IMR-90 (cell line): ENCODE results near the gene KLF11. TPM values are rescaled to one million over a fixed set of nuclear protein-coding genes. Genes with fewer than 3 reads are reported as not detected.
A peak's percentile ranks its signal among the peaks of the same experiment; 100 is the strongest.

Experiments used
- ATAC-seq: fragments of 200-7000 bp; cut with Tn5 transposase; 2 replicates; pipeline ENCODE4 v1.9.1; 2020; ENCODE audit warnings: low read depth, mild to moderate bottlenecking, moderate library complexity
- BruUV-seq: library from RNA; stranded (reverse); fragments of 400-500 nt; replicated peaks from 2 replicates; lab custom pipeline; 2021; lab: Mats Ljungman, UMichigan
- CTCF ChIA-PET: fragments of 300-600 bp; formaldehyde crosslinking; extraction: SDS; loops from one replicate; lab custom pipeline; 2021; ENCODE audit warnings: antibody characterized with exemption; lab: Yijun Ruan, JAX
- POLR2A ChIA-PET: fragments of 300-600 bp; sonication (Branson Sonifier 250); formaldehyde crosslinking; loops from one replicate; lab custom pipeline; 2022; ENCODE audit warnings: antibody characterized with exemption; ENCODE audit not compliant: unreplicated experiment; lab: Charles Lee
- DNase-seq: peaks from one replicate; pipeline ENCODE4 v3.0.0; 2013
- H2AFZ ChIP-seq: replicated peaks from 2 replicates; pipeline ENCODE3; 2013; ENCODE audit warnings: low read length, mild to moderate bottlenecking; ENCODE audit not compliant: poor library complexity
- H2AK5ac ChIP-seq: 2 replicates; pipeline ENCODE4 v1.6.1; 2013; ENCODE audit warnings: low read depth, low read length, inconsistent platforms
- H2AK9ac ChIP-seq: replicated peaks from 2 replicates; pipeline ENCODE3; 2013; ENCODE audit warnings: mild to moderate bottlenecking, low read depth, low read length, moderate library complexity; ENCODE audit not compliant: poor library complexity
- H2BK120ac ChIP-seq: 2 replicates; pipeline ENCODE4 v1.6.1; 2013; ENCODE audit warnings: low read depth, low read length, inconsistent platforms
- H2BK15ac ChIP-seq: 3 replicates; pipeline ENCODE4 v1.6.1; 2013; ENCODE audit warnings: low read depth, low read length, inconsistent platforms
- H2BK20ac ChIP-seq: 2 replicates; pipeline ENCODE4 v1.6.1; 2013; ENCODE audit warnings: low read depth, mild to moderate bottlenecking, inconsistent platforms, low read length, moderate library complexity
- H2BK5ac ChIP-seq: 2 replicates; pipeline ENCODE4 v1.6.1; 2013; ENCODE audit warnings: mild to moderate bottlenecking, low read depth, low read length, inconsistent platforms; ENCODE audit not compliant: poor library complexity, severe bottlenecking
- H3K14ac ChIP-seq: replicated peaks from 2 replicates; pipeline ENCODE4 v1.6.1; 2013; ENCODE audit warnings: low read depth, low read length, inconsistent platforms
- H3K18ac ChIP-seq: 2 replicates; pipeline ENCODE4 v1.6.1; 2013; ENCODE audit warnings: low read depth, low read length, control low read depth
- H3K23ac ChIP-seq: 2 replicates; pipeline ENCODE4 v1.6.1; 2013; ENCODE audit warnings: low read depth, low read length, inconsistent platforms
- H3K27ac ChIP-seq: 2 replicates; pipeline ENCODE4 v1.5.1; 2013; ENCODE audit warnings: mild to moderate bottlenecking, control low read depth, low read length; ENCODE audit not compliant: insufficient read depth
- H3K27me3 ChIP-seq: 2 replicates; pipeline ENCODE4 v1.6.1; 2013; ENCODE audit warnings: low read length; ENCODE audit not compliant: control insufficient read depth, insufficient read depth
- H3K36me3 ChIP-seq: 2 replicates; pipeline ENCODE4 v1.6.1; 2013; ENCODE audit warnings: low read length, mixed read lengths; ENCODE audit not compliant: control insufficient read depth, insufficient read depth
- H3K4ac ChIP-seq: 2 replicates; pipeline ENCODE4 v1.6.1; 2013; ENCODE audit warnings: low read depth, low read length, inconsistent platforms
- H3K4me1 ChIP-seq: 2 replicates; pipeline ENCODE4 v1.6.1; 2013; ENCODE audit warnings: low read length, mixed read lengths; ENCODE audit not compliant: control insufficient read depth, insufficient read depth
- H3K4me2 ChIP-seq: 2 replicates; pipeline ENCODE4 v1.6.1; 2013; ENCODE audit warnings: low read depth, mild to moderate bottlenecking, control low read depth, low read length, moderate library complexity
- H3K4me3 ChIP-seq: 2 replicates; pipeline ENCODE4 v1.5.1; 2013; ENCODE audit warnings: low read depth, mild to moderate bottlenecking, control low read depth, low read length, moderate library complexity; ENCODE audit not compliant: insufficient read depth
- H3K56ac ChIP-seq: 2 replicates; pipeline ENCODE4 v1.6.1; 2013; ENCODE audit warnings: low read length, inconsistent platforms; ENCODE audit not compliant: insufficient read depth; ENCODE audit errors: extremely low read depth
- H3K79me1 ChIP-seq, 2 experiments: 2 replicates each; pipeline ENCODE4 v1.6.1; 2013; ENCODE audit warnings: low read length in 2 of 2, inconsistent platforms in 1 of 2, low read depth in 1 of 2
- H3K9ac ChIP-seq: 2 replicates; pipeline ENCODE4 v1.6.1; 2013; ENCODE audit warnings: low read depth, low read length, control low read depth
- H3K9me1 ChIP-seq: 2 replicates; pipeline ENCODE4 v1.6.1; 2013; ENCODE audit warnings: low read length, inconsistent platforms; ENCODE audit not compliant: insufficient read depth
- H3K9me3 ChIP-seq: 2 replicates; pipeline ENCODE4 v1.6.1; 2013; ENCODE audit warnings: low read length; ENCODE audit not compliant: control insufficient read depth, insufficient read depth
- H4K20me1 ChIP-seq: 2 replicates; pipeline ENCODE4 v1.6.1; 2013; ENCODE audit warnings: low read length, inconsistent platforms; ENCODE audit not compliant: insufficient read depth
- H4K5ac ChIP-seq: 2 replicates; pipeline ENCODE4 v1.6.1; 2013; ENCODE audit warnings: mild to moderate bottlenecking, low read depth, low read length, control low read depth
- H4K8ac ChIP-seq, 2 experiments: 2 replicates each; pipeline ENCODE4 v1.6.1; 2013; ENCODE audit warnings: low read depth in 2 of 2, low read length in 2 of 2, control low read depth in 1 of 2, inconsistent platforms in 1 of 2
- H4K91ac ChIP-seq: 2 replicates; pipeline ENCODE4 v1.6.1; 2013; ENCODE audit warnings: low read depth, low read length, inconsistent platforms; ENCODE audit not compliant: insufficient read depth
- CEBPB ChIP-seq: IDR thresholded peaks from 2 replicates; pipeline ENCODE4 v1.6.1; 2012; ENCODE audit warnings: low read depth, low read length, improper control_type of control experiment
- FOS ChIP-seq: fragments of 150-350 bp; IDR thresholded peaks from 2 replicates; pipeline ENCODE4 v1.6.1; 2016; ENCODE audit warnings: low read depth, low read length
- RFX5 ChIP-seq: IDR thresholded peaks from 2 replicates; pipeline ENCODE4 v1.8.0; 2012; ENCODE audit warnings: low read depth, mild to moderate bottlenecking, low read length, moderate library complexity
- WGBS, 2 experiments: methylation state at CpG; one replicate each; pipeline versions ENCODE4 v1.1.5 to v1.1.7; 2013; ENCODE audit warnings: missing lambda C conversion rate in 2 of 2; ENCODE audit not compliant: insufficient read length in 1 of 2; ENCODE audit errors: extremely low coverage in 2 of 2; 5-methylcytosine and 5-hydroxymethylcytosine counted together
- dilution Hi-C: fragments of 300-500 bp; cut with HindIII; formaldehyde crosslinking; loops from one replicate; pipeline ENCODE4 v1.14.3; 2018; ENCODE audit warnings: low sequenced_read_pairs; ENCODE audit not compliant: unreplicated experiment
- in situ Hi-C: fragments of 300-500 bp; cut with MboI; formaldehyde crosslinking; loops from 3 replicates; pipeline ENCODE4 v1.14.3; 2019; ENCODE audit warnings: low sequenced_read_pairs, inconsistent platforms, mixed read lengths
- intact Hi-C: fragments of 100-400 bp; cut with micrococcal nuclease; formaldehyde crosslinking; loops from 2 replicates; pipeline ENCODE4 v1.10.0; 2022
- polyA plus RNA-seq, 3 experiments: library from polyadenylated mRNA; depleted of rRNA; stranded (reverse); fragments of >200 nt; gene quantifications; 2 replicates each; pipeline ENCODE4 v1.2.3, GENCODE V29; 2012; ENCODE audit warnings: low replicate concordance in 1 of 3
- total RNA-seq: library from RNA; depleted of rRNA; stranded (reverse); fragments of >200 nt; gene quantifications from 2 replicates; pipeline ENCODE4 v1.2.3, GENCODE V29; 2012

The KLF11 gene
- total and polyA plus RNA-seq, 2 of the 4 experiments (the other 2 are of a cell fraction): 2.0 to 2.4 TPM

GRCh38 chr2:10019602-10020400, 23.5 kb upstream of the KLF11 start:
- Histone ChIP-seq H3K23ac (no peak overlapping the region), H3K18ac (peak overlapping the region; percentile 33; the same call in 1 of the 2 replicates), H3K79me1 (no peaks in the 10 kb centered on the region), H4K20me1 (no peaks in the 10 kb centered on the region), H4K91ac (no peak overlapping the region), H3K36me3 (no peaks in the 10 kb centered on the region), H3K4me1 (peaks cover 2% of the 10 kb centered on the region; the same call in 1 of the 2 replicates), H3K9me1 (0 out of 2 replicates have a peak, but pooled peaks cover 6% of the 10 kb centered on the region), H3K4me2 (no peak overlapping the region), H2BK20ac (no peak overlapping the region), H3K14ac (no peak overlapping the region), H3K9me3 (peaks cover 5% of the 10 kb centered on the region), H3K4ac (no peak overlapping the region), H2AK9ac (peak overlapping the region; percentile 90), H2BK5ac (no peak overlapping the region), H4K8ac (no peak overlapping the region), H2BK120ac (no peak overlapping the region), H3K9ac (no peak overlapping the region), H2AK5ac (peak overlapping the region; percentile 73; the same call in 1 of the 2 replicates), H3K27ac (no peak overlapping the region), H3K27me3 (peaks cover 8% of the 10 kb centered on the region; the same call in 1 of the 2 replicates), H3K4me3 (no peak overlapping the region), H4K5ac (no peak overlapping the region), H2BK15ac (no peak overlapping the region), H3K56ac (no peak overlapping the region), H2AFZ (peak overlapping the region; percentile 49)
- no peak for TF ChIP-seq FOS
- no peak for TF ChIP-seq RFX5
- no peak for TF ChIP-seq CEBPB
- WGBS, 2 experiments: 100% methylated on average over 2 of the region's 27 CpGs; no CpG with 5 or more reads in 1 of the 2 experiments
- in situ Hi-C loops: no loop called here
- dilution Hi-C loops: no loop called here
- POLR2A ChIA-PET: no interaction called here
- CTCF ChIA-PET: no interaction called here
- intact Hi-C loops: no loop called here
- BruUV-seq: no TSS peak
- DNase-seq (no peak), ATAC-seq (no peak)
